Neural crest cell (in vitro differentiated cells): ENCODE measurements around the gene HLA-DQA1. TPM values are rescaled to one million over a fixed set of nuclear protein-coding genes. Genes with fewer than 3 reads are reported as not detected.

Experiments used
- DNase-seq: peaks from one replicate; pipeline ENCODE4 v3.0.0; 2021; ENCODE audit warnings: low read depth, mixed read lengths, low spot score
- H3K27ac Mint-ChIP-seq: one replicate; pipeline ENCODE4 v1.8.0; 2021; ENCODE audit warnings: mild to moderate bottlenecking, mixed read lengths; ENCODE audit not compliant: unreplicated experiment
- H3K27me3 Mint-ChIP-seq: 2 replicates; pipeline ENCODE4 v1.8.0; 2021; ENCODE audit warnings: low read depth, mild to moderate bottlenecking, mixed read lengths
- H3K36me3 Mint-ChIP-seq: 2 replicates; pipeline ENCODE4 v1.8.0; 2021; ENCODE audit warnings: low read depth, mild to moderate bottlenecking, mixed read lengths
- H3K4me1 Mint-ChIP-seq: 2 replicates; pipeline ENCODE4 v1.8.0; 2021; ENCODE audit warnings: mixed read lengths
- H3K4me3 Mint-ChIP-seq: one replicate; pipeline ENCODE4 v1.8.0; 2021; ENCODE audit warnings: mild to moderate bottlenecking, mixed read lengths
- H3K9me3 Mint-ChIP-seq: 2 replicates; pipeline ENCODE4 v1.8.0; 2021; ENCODE audit warnings: mixed read lengths
- total RNA-seq: library from RNA; stranded (reverse); gene quantifications from 2 replicates; pipeline ENCODE4 v1.2.1, GENCODE V29; 2021
- TF ChIP-seq, protein P1 (sequence below): fragments of 200-600 bp; sonication (generic); conservative IDR thresholded peaks from 2 replicates; pipeline ENCODE4 v1.5.0; 2021; ENCODE audit warnings: antibody characterized with exemption, mild to moderate bottlenecking

HLA-DQA1 gene
- total RNA-seq, 1 donor from 2014 or later: not detected

DNA sequence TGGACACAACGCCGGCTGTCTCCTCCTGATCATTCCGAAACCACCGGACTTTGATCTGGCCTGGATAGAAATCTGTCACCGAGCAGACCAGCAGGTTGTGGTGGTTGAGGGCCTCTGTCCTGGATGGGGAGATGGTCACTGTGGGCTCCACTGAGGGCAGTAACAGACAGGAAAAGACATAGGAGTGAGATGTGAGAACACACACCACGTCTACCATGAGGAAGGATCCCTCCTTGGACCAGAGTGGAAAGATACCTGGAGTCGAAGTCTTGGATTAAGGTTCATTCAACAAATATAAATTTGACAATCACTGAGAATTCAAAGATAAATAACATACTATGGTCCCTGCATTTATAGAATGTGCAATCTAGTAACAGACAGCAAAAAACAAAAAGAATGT, 24.9 kb downstream of the HLA-DQA1 start:
- Mint-ChIP-seq H3K9me3 (no peaks in the 10 kb centered on the region), H3K27ac (no peak overlapping the region), H3K4me1 (peaks cover 11% of the 10 kb centered on the region), H3K4me3 (no peak overlapping the region), H3K27me3 (peaks cover 89% of the 10 kb centered on the region), H3K36me3 (no peaks in the 10 kb centered on the region)
- TF ChIP-seq, protein P1, sequence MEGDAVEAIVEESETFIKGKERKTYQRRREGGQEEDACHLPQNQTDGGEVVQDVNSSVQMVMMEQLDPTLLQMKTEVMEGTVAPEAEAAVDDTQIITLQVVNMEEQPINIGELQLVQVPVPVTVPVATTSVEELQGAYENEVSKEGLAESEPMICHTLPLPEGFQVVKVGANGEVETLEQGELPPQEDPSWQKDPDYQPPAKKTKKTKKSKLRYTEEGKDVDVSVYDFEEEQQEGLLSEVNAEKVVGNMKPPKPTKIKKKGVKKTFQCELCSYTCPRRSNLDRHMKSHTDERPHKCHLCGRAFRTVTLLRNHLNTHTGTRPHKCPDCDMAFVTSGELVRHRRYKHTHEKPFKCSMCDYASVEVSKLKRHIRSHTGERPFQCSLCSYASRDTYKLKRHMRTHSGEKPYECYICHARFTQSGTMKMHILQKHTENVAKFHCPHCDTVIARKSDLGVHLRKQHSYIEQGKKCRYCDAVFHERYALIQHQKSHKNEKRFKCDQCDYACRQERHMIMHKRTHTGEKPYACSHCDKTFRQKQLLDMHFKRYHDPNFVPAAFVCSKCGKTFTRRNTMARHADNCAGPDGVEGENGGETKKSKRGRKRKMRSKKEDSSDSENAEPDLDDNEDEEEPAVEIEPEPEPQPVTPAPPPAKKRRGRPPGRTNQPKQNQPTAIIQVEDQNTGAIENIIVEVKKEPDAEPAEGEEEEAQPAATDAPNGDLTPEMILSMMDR: no peak
- no peak for DNase-seq

DNA sequence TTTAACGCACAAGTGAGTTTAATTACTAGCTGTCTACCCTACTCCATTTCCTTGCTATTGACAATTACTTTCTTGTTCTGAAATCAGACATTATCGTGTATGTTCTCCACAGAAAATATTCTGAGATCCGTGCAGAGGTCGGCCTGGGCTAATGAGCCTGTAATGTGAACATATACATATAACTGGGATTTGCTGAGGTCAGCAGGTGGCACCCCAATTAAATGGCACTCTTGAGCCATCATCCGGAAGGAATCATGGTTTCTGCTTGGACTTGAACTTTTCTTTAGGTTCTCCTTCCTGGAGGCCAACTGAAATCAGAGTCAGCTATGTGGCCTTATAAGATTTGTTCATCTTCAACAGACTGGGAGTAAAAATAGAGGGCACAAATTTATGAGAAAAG, 25.6 kb downstream of the HLA-DQA1 start:
- Mint-ChIP-seq H3K4me1 (peaks cover 11% of the 10 kb centered on the region), H3K36me3 (no peaks in the 10 kb centered on the region), H3K27ac (no peak overlapping the region), H3K4me3 (no peak overlapping the region), H3K27me3 (peaks cover 89% of the 10 kb centered on the region), H3K9me3 (no peaks in the 10 kb centered on the region)
- TF ChIP-seq, protein P1: no peak
- no peak for DNase-seq

DNA sequence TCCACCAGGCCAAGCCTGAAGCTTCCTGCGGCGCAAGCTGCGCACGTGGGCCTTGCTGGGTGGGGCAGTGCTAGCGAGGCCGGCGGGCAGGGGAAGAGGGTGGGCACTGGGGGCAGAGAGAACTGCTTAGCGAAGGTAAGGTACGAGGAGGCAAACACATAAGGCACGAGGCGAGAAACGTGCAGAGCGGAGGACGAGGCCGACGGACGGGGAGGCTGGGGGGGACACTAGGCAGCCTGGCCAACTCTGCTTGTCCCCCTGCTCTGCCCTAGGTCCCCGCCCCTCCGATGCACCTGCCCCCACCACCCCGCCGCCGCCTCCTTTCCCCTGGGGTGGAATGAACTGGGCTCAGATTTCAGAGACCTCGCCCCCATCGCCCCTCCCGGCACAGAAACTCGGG, 27.1 kb downstream of the HLA-DQA1 start:
- Mint-ChIP-seq H3K9me3 (no peaks in the 10 kb centered on the region), H3K4me3 (peak overlapping the region; percentile 66), H3K36me3 (no peaks in the 10 kb centered on the region), H3K4me1 (peaks cover 11% of the 10 kb centered on the region), H3K27me3 (peaks cover 93% of the 10 kb centered on the region), H3K27ac (no peak overlapping the region)
- DNase-seq: no peak
- TF ChIP-seq, protein P1: no peak

DNA sequence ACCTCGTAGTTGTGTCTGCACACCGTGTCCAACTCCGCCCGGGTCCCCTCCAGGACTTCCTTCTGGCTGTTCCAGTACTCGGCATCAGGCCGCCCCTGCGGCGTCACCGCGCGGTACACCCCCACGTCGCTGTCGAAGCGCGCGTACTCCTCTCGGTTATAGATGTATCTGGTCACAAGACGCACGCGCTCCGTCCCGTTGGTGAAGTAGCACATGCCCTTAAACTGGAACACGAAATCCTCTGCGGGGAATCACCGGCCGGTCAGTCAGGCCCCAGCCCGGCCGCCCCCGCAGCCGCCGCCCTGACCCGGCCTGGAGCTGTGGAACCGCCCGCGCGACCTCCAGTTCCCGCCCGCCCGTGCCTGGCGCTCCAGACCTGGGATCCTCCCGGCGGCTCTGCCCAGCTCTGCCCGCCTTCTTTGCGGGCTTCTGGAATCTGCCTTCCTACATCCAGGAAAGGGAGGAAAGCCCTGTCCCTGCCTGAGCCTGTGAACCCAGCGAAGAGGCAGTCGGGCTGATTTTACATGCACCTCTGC, 27.7 kb downstream of the HLA-DQA1 start:
- TF ChIP-seq, protein P1: no peak
- Mint-ChIP-seq H3K9me3 (no peaks in the 10 kb centered on the region), H3K27me3 (peaks cover 93% of the 10 kb centered on the region), H3K4me1 (peaks cover 11% of the 10 kb centered on the region), H3K4me3 (peak overlapping the region; percentile 75), H3K27ac (no peak overlapping the region), H3K36me3 (no peaks in the 10 kb centered on the region)
- peak; percentile 3 for DNase-seq

DNA sequence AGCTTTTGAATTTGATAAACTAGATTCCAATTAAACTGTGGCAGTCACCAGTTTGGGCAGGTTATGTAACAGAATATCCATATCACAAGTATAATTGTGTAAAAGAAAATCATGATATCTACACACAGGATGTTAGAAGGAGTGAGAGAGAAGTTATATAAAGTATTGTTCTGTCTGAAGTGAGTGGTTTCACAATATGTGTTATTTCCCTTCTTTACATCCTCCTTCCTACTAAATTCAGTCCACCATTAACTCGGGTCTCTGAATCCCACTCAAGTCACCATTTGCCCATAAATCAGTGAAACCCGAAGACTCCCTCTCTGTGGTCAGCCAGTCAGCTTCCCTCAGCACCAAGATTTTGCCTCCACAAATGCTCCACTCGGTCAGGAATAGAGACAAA, 28.5 kb downstream of the HLA-DQA1 start:
- Mint-ChIP-seq H3K36me3 (no peaks in the 10 kb centered on the region), H3K27ac (no peak overlapping the region), H3K9me3 (peaks cover 2% of the 10 kb centered on the region), H3K4me3 (peak overlapping the region; percentile 75), H3K4me1 (peaks cover 11% of the 10 kb centered on the region), H3K27me3 (peaks cover 94% of the 10 kb centered on the region)
- no peak for DNase-seq
- TF ChIP-seq, protein P1: no peak
